Measurements from ENCODE around the gene PHOSPHO1. TPM values are rescaled to one million over a fixed set of nuclear protein-coding genes. Genes with fewer than 3 reads are reported as not detected.
A peak's percentile ranks its signal among the peaks of the same experiment; 100 is the strongest.
"Not testable (repeated sequence)": the region's sequence is repeated elsewhere in the genome, so short reads cannot be mapped to it uniquely, and the experiment has no call there.

The PHOSPHO1 gene
- total RNA-seq, 1 experiment from 2014 or later = 29.9 TPM

DNA sequence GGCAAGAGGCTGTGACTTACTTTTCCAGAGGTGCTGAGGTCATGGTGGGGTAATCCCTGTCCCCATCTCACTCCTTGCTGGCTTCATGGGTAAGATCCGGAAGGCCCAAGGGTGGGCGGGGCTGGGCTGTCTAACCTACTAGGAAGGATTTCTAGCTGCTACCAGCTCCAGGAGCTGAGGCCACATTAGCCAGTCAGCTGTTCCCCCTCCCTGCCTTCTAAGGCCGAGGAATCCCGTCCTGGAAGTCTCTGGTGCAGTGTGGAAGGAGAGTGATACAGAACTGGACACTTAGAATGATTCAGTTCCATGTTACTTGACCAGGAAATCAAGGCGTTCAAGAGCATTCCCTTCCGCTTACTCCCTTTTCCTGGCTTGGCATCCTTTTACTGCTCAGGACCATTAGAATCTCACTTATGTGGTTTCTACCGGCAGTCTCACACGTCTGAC lies 29.1 kb downstream of the PHOSPHO1 start:
- in situ Hi-C loops (cut with HindIII; ENCODE audit: low pct_unique_long_range_greater_than_20kb, low sequenced_read_pairs) = no loop called here
- no peak for DNase-seq (ENCODE audit: low read depth)

DNA sequence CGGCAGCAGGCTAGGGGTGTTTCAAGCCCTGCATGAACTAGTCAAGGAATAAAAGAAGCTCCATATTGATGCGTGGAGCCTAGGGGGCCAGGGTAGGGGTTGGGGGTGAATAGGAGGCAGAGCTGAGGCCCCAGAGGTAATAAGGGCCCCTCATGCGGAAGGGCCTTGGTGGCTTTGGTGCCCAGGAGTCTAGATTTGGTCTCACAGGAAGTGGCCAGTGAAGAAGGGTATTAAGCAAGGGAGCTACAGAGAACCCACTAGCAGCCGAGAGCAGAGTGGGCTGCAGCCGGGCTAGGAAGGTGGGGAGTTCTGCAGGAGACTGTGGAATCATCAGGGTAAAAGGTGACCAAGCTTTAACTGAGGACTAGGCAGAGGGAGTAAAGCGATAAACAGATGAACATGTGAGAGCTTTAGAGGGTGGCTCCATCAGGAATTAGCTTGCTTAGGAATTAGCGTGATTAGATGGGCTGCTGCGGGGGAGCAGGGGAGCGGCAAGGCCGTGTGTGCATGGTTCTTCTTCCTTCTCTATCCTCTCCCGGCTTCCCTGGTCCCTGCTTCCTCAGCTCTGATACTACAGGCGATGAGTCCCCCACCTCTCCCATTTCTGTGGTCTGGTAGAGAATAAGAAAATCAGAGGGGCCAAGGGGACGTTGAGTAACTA lies 30.0 kb downstream of the PHOSPHO1 start:
- in situ Hi-C loops (cut with HindIII; ENCODE audit: low pct_unique_long_range_greater_than_20kb, low sequenced_read_pairs) = no loop called here
- DNase-seq (ENCODE audit: low read depth) = no peak

DNA sequence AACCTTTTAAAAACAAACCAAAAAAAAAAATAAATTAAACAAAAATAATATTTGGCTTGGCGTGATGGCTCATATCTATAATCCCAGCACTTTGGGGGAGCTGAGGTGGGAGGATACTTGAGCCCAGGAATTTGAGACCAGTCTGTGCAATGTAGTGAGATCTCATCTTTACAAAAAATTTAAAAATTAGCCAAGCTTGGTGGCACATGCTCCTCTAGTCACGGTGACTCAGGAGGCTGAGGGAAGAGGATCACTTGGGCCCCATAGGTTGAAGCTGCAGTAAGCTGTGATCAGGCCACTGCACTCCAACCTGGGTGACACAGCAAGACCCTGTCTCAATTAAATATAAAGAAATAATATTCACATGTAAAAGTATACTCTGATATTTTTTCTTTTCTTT lies 32.4 kb downstream of the PHOSPHO1 start:
- in situ Hi-C loops (cut with HindIII; ENCODE audit: low pct_unique_long_range_greater_than_20kb, low sequenced_read_pairs) = no loop called here
- peak; percentile 97 for DNase-seq (ENCODE audit: low read depth)

DNA sequence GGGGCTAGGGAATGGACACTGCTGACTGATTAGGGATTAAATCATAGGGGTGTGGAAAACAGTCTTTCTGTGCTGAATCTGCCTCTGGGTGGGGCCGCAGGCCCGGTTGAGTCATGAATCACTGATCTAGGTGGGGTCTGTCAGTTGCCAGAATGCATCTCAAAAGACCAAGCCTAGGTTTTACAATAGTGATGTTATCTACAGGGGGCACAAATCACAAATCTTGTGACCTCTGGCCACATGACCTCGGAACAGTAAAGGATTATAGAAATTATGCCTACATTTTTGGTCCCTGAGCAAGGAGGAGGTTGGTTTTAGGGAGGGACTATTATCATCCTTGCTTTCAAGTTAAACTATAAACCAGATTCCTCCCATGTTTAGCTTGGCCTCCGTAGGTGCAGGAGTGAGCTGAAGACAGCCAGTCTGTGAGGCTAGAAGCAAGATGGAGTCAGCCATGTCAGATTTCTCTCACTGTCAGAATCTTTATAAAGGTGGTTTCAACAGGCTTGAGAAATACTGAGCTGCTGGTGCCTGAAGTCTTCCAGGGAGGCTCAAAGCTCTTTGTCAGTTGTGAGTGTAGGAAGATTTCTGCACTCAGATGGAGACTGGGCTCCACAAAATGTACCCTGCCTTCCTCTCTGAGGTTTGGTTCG lies 33.1 kb downstream of the PHOSPHO1 start:
- in situ Hi-C loops (cut with HindIII; ENCODE audit: low pct_unique_long_range_greater_than_20kb, low sequenced_read_pairs) = no loop called here
- peak; percentile 98 for DNase-seq (ENCODE audit: low read depth)

DNA sequence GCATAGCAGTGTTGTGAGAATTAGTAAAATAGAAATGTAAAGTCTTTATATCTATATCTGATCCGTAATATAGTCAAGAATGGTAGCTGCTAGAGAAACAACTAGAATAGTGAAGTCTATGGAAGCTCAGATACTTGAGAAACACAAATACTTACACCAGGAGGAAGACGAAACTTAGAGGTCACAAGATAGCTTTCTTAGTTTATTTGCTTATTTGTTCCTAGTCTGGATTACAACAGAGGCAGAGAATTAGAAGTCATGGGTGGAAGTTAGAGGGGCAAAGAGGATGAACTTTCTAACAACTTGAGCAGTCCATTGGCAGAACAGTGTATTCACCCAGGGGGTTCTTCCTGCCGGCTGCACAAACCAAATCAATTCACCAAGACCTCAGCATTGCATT lies 34.1 kb downstream of the PHOSPHO1 start:
- DNase-seq (ENCODE audit: low read depth) = no peak
- in situ Hi-C loops (cut with HindIII; ENCODE audit: low pct_unique_long_range_greater_than_20kb, low sequenced_read_pairs) = no loop called here

DNA sequence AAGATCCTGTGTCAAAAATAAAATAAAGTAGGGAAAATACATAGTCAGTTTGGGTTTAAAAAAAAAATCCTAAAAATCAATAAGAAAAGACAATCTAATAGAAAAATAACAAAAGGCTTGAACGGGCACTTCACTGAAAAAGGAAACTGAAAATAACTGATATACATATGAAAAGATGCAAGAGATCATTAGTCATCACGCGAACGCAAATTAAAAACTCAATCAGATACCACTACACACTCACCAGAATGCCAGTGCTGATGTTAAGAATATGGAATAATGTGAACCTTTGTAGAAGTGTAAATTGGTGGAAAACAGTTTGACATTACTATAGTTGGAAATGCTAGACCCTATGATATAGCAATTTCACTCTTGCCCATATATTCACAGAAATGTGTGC lies 34.8 kb downstream of the PHOSPHO1 start:
- in situ Hi-C loops (cut with HindIII; ENCODE audit: low pct_unique_long_range_greater_than_20kb, low sequenced_read_pairs) = no loop called here
- no peak for DNase-seq (ENCODE audit: low read depth)

DNA sequence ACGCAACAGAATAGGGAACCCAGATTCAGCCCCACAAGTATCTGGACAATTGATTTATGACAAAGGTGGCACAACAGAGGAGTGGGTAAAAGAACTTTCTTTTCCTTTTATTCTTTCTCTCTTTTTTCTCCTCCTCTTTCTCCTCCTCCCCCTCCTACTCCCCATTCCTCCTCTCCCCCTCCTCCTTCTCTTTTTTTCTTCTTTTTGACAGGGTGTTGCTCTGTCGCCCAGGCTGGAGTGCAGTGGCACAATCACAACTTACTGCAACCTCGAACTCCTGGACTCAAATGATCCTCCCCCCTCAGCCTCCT lies 36.3 kb downstream of the PHOSPHO1 start:
- no peak for DNase-seq (ENCODE audit: low read depth)
- in situ Hi-C loops (cut with HindIII; ENCODE audit: low pct_unique_long_range_greater_than_20kb, low sequenced_read_pairs) = no loop called here

DNA sequence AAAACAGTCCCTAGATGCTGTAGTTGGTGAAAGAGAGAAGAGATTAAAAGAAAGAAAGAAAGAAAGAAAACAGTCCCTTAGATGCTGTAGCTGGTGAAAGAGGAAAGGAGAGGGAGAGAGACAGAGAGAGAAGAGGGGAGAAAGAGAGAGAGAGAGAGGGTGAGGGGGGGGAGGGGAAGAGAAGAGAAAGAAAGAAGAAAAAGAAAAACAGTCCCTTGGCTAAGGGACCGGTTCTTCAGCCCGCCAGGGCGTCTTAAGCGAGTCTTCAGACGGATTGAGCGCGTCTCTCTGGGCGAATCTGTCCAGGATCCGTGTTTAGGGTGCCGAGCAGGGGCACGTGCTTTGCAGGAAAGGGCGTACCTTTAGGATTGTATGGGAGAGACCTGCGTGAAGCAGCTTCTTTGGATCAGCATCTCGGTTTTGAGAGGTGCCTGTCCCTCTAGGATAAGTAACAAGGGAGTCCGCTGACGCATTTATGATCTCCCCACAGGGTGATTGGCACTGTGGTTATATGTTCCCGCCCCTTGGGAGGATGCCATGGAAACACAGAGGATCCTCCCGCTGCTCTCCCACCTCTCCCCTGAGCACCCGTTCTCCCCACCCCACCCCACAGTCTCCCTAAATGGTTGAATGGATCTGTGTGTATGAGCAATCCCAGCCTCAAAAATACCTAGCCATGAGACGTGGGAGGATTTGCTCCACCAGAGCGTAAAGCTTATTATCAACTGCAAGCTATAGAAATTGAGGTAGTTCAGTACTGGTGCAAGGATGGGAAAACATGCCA lies 36.9 kb downstream of the PHOSPHO1 start:
- DNase-seq (ENCODE audit: low read depth) = peak; percentile 100
- in situ Hi-C loops (cut with HindIII; ENCODE audit: low pct_unique_long_range_greater_than_20kb, low sequenced_read_pairs) = no loop called here

DNA sequence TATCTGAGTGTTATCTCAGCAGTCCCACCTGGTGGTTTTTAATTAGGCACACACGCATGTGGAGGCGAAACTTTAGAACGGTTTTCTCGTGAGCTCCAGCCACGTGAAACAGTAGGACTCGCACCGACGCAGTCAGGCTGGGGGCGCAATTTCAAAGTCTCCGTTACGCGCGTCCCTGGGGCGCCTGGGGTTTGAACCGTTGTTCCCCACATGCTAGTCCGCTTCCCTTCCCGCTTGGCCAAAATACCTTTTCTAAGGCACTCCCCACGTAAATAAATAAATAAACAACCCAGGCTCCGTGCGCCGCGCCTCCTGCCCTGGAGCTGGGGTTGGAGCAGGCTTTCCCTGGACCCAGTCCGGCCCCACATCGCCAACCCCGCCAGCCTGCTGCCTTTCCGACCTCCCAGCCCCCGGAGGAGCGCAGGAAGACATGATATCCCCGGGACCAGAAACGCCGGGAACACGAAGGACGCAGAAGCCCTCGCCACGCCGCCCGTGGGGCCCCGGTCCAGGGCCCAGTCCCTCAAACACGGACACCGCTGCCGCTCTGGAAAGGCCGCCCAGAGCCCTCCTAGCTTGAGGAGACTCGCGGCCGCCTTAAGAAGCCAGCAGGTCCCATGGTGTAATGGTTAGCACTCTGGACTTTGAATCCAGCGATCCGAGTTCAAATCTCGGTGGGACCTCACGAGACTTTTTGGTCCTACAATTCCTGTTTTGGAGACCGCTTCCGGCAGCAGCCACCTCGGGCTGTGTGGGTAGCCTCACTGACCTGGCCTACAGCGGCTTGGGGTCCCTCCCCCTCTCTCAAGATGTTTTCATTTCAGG lies 38.5 kb downstream of the PHOSPHO1 start:
- peak; percentile 92 for DNase-seq (ENCODE audit: low read depth)
- in situ Hi-C loops (cut with HindIII; ENCODE audit: low pct_unique_long_range_greater_than_20kb, low sequenced_read_pairs) = no loop called here

DNA sequence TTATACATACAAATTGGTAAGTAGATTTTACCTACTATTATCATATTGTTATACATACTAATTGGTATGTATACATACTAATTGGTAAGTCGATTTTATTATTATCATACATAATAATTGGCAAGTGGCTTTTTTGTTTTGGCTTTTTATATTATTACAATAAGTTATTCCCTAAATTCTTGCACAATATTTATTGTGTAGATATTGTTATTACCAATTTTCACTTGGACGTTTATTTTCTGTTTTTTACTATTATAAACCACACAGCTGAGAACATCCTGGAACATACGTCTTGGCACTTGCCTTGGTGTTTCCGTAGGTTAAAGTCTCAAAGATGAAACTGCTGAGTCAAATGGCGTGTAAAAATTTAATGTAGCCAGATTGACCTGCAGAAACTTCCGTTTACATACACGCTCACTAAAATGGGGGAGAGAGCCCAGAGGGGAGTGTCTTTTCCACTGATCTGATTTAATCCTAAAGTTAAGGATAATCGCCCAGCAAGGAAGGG lies 39.1 kb downstream of the PHOSPHO1 start:
- in situ Hi-C loops (cut with HindIII; ENCODE audit: low pct_unique_long_range_greater_than_20kb, low sequenced_read_pairs) = no loop called here
- DNase-seq (ENCODE audit: low read depth) = no peak

DNA sequence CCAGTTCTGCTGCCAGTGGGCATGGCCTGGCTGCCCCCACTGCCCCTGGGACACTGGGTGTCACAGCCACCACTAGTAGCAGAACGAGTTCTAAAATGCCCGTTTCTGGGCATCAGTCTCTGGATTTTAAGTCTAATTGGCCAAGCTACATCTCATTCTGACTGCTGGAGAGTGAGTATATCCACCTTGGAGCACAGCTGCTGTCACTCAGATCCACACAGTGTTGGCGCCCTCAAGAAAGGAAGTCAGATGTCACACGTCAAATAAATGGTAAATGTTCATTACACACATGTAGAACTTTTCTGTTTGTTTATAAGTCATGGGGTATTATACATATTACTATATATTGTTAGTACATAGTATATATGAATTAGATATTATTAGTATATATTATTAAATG lies 39.7 kb downstream of the PHOSPHO1 start:
- DNase-seq (ENCODE audit: low read depth) = no peak
- in situ Hi-C loops (cut with HindIII; ENCODE audit: low pct_unique_long_range_greater_than_20kb, low sequenced_read_pairs) = no loop called here

DNA sequence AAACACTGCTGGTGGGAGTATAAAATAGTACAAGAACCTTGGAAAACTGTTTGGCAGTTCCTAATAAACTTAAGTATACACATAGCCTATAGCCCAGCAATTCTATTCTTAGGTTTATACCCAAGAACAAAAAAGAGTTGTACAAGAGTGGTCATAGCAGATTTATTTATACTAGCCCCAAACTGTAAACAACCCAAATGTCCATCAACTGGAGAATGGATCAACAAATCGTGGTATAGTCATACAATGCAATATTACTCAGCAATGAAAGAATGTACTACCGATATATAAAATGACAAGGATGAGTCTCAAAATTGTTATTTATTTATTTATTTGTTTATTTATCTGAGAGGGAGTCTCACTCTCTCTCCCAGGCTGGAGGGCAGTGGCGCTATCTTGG lies 43.3 kb downstream of the PHOSPHO1 start:
- DNase-seq (ENCODE audit: low read depth) = no peak
- in situ Hi-C loops (cut with HindIII; ENCODE audit: low pct_unique_long_range_greater_than_20kb, low sequenced_read_pairs) = no loop called here

DNA sequence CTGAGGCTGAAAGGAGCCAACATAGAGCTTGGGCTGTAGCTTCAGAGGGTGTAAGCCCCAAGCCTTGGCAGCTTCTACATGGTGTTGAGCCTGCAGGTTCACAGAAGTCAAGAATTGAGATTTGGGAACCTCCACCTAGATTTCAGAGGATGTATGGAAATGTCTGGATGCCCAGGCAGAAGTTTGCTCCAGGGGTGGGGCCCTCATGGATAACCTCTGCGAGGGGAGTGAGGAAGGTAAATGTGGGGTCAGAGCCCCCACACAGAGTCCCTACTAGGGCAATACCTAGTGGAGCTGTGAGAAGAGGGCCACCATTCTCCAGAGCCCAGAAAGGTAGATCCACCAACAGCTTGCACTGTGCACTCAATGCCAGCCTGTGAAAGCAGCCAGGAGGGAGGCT lies 45.2 kb downstream of the PHOSPHO1 start:
- in situ Hi-C loops (cut with HindIII; ENCODE audit: low pct_unique_long_range_greater_than_20kb, low sequenced_read_pairs); DNase-seq (ENCODE audit: low read depth): not testable (repeated sequence)

DNA sequence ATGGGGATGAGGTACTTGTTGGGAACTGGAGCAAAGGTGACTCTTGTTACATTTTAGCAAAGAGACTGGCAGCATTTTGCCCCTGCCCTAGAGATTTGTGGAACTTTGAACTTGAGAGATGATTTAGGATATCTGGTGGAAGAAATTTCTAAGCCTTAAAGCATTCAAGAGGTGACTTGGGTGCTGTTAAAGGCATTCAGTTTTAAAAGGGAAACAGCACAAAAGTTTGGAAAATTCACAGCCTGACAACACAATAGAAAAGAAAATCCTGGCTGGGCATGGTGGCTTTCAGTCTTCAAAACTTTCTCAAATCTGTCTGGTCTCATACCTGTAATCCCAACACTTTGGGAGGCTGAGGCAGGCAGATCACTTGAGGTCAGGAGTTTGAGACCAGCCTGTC lies 46.1 kb downstream of the PHOSPHO1 start:
- DNase-seq (ENCODE audit: low read depth); in situ Hi-C loops (cut with HindIII; ENCODE audit: low pct_unique_long_range_greater_than_20kb, low sequenced_read_pairs): not testable (repeated sequence)

DNA sequence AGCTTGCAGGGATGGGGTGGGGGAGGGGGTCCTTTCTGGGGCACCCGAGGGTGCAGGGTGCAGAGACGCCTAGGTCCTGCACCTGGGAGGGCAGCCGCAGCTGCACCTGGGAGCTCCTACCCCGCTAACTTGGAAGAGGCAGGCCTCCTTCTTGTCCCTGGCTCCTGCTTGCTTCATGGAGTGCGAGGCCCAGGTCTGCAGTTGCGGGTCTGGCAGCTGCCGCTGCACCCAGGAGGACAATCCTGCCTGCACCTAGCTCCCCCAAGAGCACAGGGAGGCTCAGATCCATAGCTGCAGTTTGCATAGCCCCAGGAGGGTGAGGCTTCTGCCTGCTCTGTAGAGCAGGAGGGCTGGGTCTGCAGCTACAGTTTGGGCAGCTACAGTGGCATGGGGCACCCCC lies 46.8 kb downstream of the PHOSPHO1 start:
- no peak for DNase-seq (ENCODE audit: low read depth)
- in situ Hi-C loops (cut with HindIII; ENCODE audit: low pct_unique_long_range_greater_than_20kb, low sequenced_read_pairs) = no loop called here

DNA sequence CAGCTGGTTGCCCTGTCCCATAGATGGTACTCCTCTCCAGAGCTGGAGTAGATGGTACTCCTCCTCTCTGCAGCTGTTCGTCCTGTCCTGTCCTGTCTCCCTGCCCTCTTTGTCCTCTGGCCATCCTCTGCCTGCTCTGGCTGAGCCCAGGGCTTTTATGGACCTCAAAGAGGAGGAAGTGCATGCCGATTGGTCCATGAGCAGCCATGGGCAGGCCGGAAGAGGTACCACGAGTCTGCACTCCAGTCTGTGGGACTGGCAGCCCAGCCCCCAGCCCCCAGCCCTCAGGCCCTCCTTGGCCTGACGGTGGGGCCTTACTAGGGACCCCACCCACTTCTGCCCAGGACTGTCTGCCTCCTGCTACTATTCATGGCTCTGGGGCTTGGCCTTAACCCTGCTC lies 47.2 kb downstream of the PHOSPHO1 start:
- no peak for DNase-seq (ENCODE audit: low read depth)
- in situ Hi-C loops (cut with HindIII; ENCODE audit: low pct_unique_long_range_greater_than_20kb, low sequenced_read_pairs) = no loop called here

DNA sequence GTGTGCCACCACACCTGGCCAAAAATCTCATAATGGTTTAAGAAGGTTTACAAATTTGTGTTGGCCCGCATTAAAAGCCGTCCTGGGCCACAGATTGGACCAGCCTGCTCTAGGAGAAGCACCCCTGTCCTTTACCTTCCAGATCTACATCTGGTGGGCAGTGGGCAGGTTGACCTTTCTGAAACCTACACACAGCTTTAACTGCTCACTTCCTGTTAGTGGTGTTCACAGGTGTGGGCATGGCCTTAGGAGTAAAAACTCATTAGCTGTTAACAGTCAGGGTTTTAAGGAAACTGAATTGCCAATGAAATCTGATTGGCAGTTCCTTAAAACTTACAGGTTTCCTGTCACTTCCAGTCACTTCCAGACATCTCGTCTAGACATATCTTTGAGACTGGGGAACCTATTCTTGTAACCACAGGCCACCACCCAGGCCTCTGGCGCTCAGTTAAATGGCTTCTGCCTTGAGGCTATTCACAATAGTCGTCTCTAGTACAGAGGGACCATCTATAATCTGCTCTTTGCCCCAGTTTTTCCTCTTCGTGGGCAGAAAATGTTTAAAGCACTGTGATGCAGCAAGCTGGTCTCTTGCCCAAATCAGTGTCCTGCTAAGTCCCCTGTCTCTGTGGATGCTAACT lies 49.5 kb downstream of the PHOSPHO1 start:
- in situ Hi-C loops (cut with HindIII; ENCODE audit: low pct_unique_long_range_greater_than_20kb, low sequenced_read_pairs) = no loop called here
- no peak for DNase-seq (ENCODE audit: low read depth)

DNA sequence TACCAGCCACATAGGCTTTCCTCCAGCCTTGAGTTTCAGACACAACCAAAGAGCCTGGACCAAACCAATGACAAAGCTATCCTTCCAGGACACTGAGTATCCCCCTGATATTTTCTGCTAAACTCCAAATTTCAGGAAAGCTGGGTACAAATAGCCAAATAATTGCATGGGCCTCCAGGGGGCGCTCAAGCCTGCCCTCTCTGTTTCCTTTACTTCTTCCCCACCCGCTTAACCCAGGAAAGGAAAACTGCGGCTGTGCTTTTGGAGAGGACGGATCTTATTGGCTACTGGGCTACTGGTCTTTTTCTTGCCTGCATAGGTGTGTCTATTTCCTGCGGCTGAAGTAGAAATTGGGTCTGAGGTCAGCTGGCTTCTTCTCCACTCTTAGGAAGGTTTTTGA lies 50.3 kb downstream of the PHOSPHO1 start:
- DNase-seq (ENCODE audit: low read depth) = no peak
- in situ Hi-C loops (cut with HindIII; ENCODE audit: low pct_unique_long_range_greater_than_20kb, low sequenced_read_pairs) = no loop called here
